HCT116 (cell line): ENCODE results near the gene PAM16. TPM values are rescaled to one million over a fixed set of nuclear protein-coding genes. Genes with fewer than 3 reads are reported as not detected.

ENCODE experiments used
- ATAC-seq: fragments of 200-7000 bp; cut with Tn5 transposase; 2 replicates; pipeline ENCODE4 v1.9.1; 2020; ENCODE audit warnings: mild to moderate bottlenecking, moderate library complexity
- BruUV-seq: library from RNA; stranded (reverse); fragments of 400-500 nt; replicated peaks from 2 replicates; lab custom pipeline; 2021; lab: Mats Ljungman, UMichigan
- CTCF ChIA-PET: fragments of 300-600 bp; sonication (Branson Sonifier 250); formaldehyde crosslinking; loops from one replicate; lab custom pipeline; 2021; ENCODE audit warnings: antibody characterized with exemption; lab: Charles Lee
- POLR2A ChIA-PET: fragments of 300-600, 350-600 bp; sonication (Branson Sonifier 250); formaldehyde crosslinking; loops from one replicate; lab custom pipeline; 2021; ENCODE audit warnings: antibody characterized with exemption; lab: Charles Lee
- RAD21 ChIA-PET, 2 experiments: fragments of 300-600 bp; sonication (Branson Sonifier 250); formaldehyde crosslinking; loops; one replicate each; lab custom pipeline; 2023; ENCODE audit warnings: low total read pairs in 2 of 2; ENCODE audit not compliant: uncharacterized antibody in 2 of 2, unreplicated experiment in 2 of 2, low non-redundant PET in 1 of 2; lab: Charles Lee
- DNase-seq: peaks from one replicate; pipeline ENCODE4 v3.0.0-alpha.2; 2010; ENCODE audit warnings: low read depth, low spot score
- H2AFZ ChIP-seq: fragments of 200-600 bp; shearing (Covaris generic), sonication (generic); 2 replicates; pipeline ENCODE4 v1.6.1; 2017; ENCODE audit warnings: low read depth, mixed run types, mixed read lengths, antibody characterized with exemption, low read length; ENCODE audit not compliant: poor library complexity, severe bottlenecking
- H3K27ac ChIP-seq: 2 replicates; pipeline ENCODE4 v1.5.1; 2012; ENCODE audit warnings: low read depth, low read length
- H3K27me3 ChIP-seq: fragments of 200-600 bp; sonication (generic); 2 replicates; pipeline ENCODE4 v1.6.1; 2016; ENCODE audit warnings: mixed run types, low read length, mixed read lengths; ENCODE audit not compliant: insufficient read depth
- H3K36me3 ChIP-seq, 2 experiments: fragments of 200-500 bp in 1 of 2; fragments of 200-600 bp in 1 of 2; sonication (Bioruptor generic) in 1 of 2; sonication (generic) in 1 of 2; 2 replicates each; pipeline versions ENCODE4 v1.5.1 to v1.6.1; 2014 to 2016; ENCODE audit warnings: low read length in 2 of 2, inconsistent platforms in 1 of 2, mixed read lengths in 1 of 2, mixed run types in 1 of 2; ENCODE audit not compliant: insufficient read depth in 2 of 2, control insufficient read depth in 1 of 2
- H3K4me1 ChIP-seq, 2 experiments: fragments of 200-600 bp in 1 of 2; sonication (generic) in 1 of 2; 2 replicates each; pipeline versions ENCODE4 v1.5.1 to v1.6.1; 2012 to 2017; ENCODE audit warnings: low read length in 2 of 2, inconsistent platforms in 1 of 2, mild to moderate bottlenecking in 1 of 2, mixed read lengths in 1 of 2, mixed run types in 1 of 2, moderate library complexity in 1 of 2; ENCODE audit not compliant: insufficient read depth in 2 of 2, control insufficient read depth in 1 of 2
- H3K4me2 ChIP-seq: fragments of 200-600 bp; sonication (generic); 2 replicates; pipeline ENCODE4 v1.6.1; 2017; ENCODE audit warnings: mixed run types, low read length, mixed read lengths
- H3K4me3 ChIP-seq, 2 experiments: fragments of 200-600 bp in 1 of 2; sonication (generic) in 1 of 2; replicated peaks in 1 of 2; 2 replicates each; pipeline ENCODE4 v1.5.1; 2011 to 2016; ENCODE audit warnings: low read length in 2 of 2, control low read depth in 1 of 2, low read depth in 1 of 2, mild to moderate bottlenecking in 1 of 2, mixed read lengths in 1 of 2, mixed run types in 1 of 2
- H3K79me2 ChIP-seq: fragments of 200-600 bp; sonication (generic); 2 replicates; pipeline ENCODE4 v1.6.1; 2017; ENCODE audit warnings: mild to moderate bottlenecking, mixed run types, low read length, moderate library complexity, mixed read lengths; ENCODE audit not compliant: insufficient read depth
- H3K9ac ChIP-seq: fragments of 200-600 bp; sonication (generic); 2 replicates; pipeline ENCODE4 v1.6.1; 2016; ENCODE audit warnings: low read length, mixed read lengths
- H3K9me2 ChIP-seq: fragments of 200-600 bp; sonication (generic), shearing (Covaris generic); 2 replicates; pipeline ENCODE4 v1.6.1; 2017; ENCODE audit warnings: mixed run types, mild to moderate bottlenecking, moderate library complexity; ENCODE audit not compliant: insufficient read depth
- H3K9me3 ChIP-seq, 2 experiments: fragments of 200-500 bp in 1 of 2; fragments of 200-600 bp in 1 of 2; sonication (Bioruptor generic) in 1 of 2; sonication (generic) in 1 of 2; 2 replicates each; pipeline ENCODE4 v1.6.1; 2014 to 2017; ENCODE audit warnings: low read length in 2 of 2, mixed read lengths in 2 of 2, inconsistent platforms in 1 of 2, low read depth in 1 of 2, mild to moderate bottlenecking in 1 of 2, mixed run types in 1 of 2, moderate library complexity in 1 of 2; ENCODE audit not compliant: control insufficient read depth in 1 of 2, insufficient read depth in 1 of 2
- H4K20me1 ChIP-seq: fragments of 200-600 bp; sonication (generic), shearing (Covaris generic); 2 replicates; pipeline ENCODE4 v1.6.1; 2017; ENCODE audit warnings: mixed run types, mild to moderate bottlenecking, moderate library complexity; ENCODE audit not compliant: insufficient read depth
- CBX3 ChIP-seq: IDR thresholded peaks from 2 replicates; pipeline ENCODE4 v1.6.1; 2012; ENCODE audit warnings: low read depth
- CEBPB ChIP-seq: IDR thresholded peaks from 2 replicates; pipeline ENCODE4 v1.6.1; 2012; ENCODE audit warnings: low read depth
- CTCF ChIP-seq, 3 experiments: fragments of 200-600 bp in 1 of 3; sonication (generic) in 1 of 3; IDR thresholded peaks in 2 of 3; conservative IDR thresholded peaks in 1 of 3; 2 replicates each; pipeline ENCODE4 v1.5.1; 2012 to 2017; ENCODE audit warnings: low read depth in 2 of 3, low read length in 2 of 3, antibody characterized with exemption in 1 of 3, borderline replicate concordance in 1 of 3, control low read depth in 1 of 3, mild to moderate bottlenecking in 1 of 3, mixed read lengths in 1 of 3, mixed run types in 1 of 3, moderate library complexity in 1 of 3; ENCODE audit not compliant: insufficient read depth in 1 of 3
- EGR1 ChIP-seq: IDR thresholded peaks from 2 replicates; pipeline ENCODE4 v1.6.1; 2012; ENCODE audit warnings: low read depth
- EZH2phosphoT487 ChIP-seq: fragments of 200-600 bp; IDR thresholded peaks from 2 replicates; pipeline ENCODE4 v1.6.1; 2018; ENCODE audit warnings: antibody characterized with exemption, borderline replicate concordance
- JUND ChIP-seq: IDR thresholded peaks from 2 replicates; pipeline ENCODE4 v1.6.1; 2012
- POLR2A ChIP-seq: IDR thresholded peaks from 2 replicates; pipeline ENCODE4 v1.7.0; 2011; ENCODE audit warnings: borderline replicate concordance; ENCODE audit not compliant: insufficient read depth, insufficient read length; ENCODE audit errors: extremely low read depth
- POLR2AphosphoS5 ChIP-seq: IDR thresholded peaks from 2 replicates; pipeline ENCODE4 v1.6.1; 2011; ENCODE audit warnings: mild to moderate bottlenecking, low read depth, low read length, moderate library complexity
- SIN3A ChIP-seq: IDR thresholded peaks from 2 replicates; pipeline ENCODE4 v1.6.1; 2012; ENCODE audit warnings: low read depth
- SRF ChIP-seq: IDR thresholded peaks from 2 replicates; pipeline ENCODE4 v1.6.1; 2012; ENCODE audit warnings: low read depth
- ZBTB33 ChIP-seq: IDR thresholded peaks from 2 replicates; pipeline ENCODE4 v1.6.1; 2011; ENCODE audit warnings: mild to moderate bottlenecking, low read length, moderate library complexity; ENCODE audit not compliant: insufficient replicate concordance; ENCODE audit errors: extremely low read depth
- ZNF274 ChIP-seq: fragments of 200-500 bp; sonication (Bioruptor generic); IDR thresholded peaks from 2 replicates; pipeline ENCODE4 v1.6.1; 2014; ENCODE audit warnings: mild to moderate bottlenecking, low read depth, low read length, inconsistent platforms
- intact Hi-C: fragments of 100-400 bp; cut with micrococcal nuclease; formaldehyde crosslinking; loops from 2 replicates; pipeline ENCODE4 v1.10.0; 2022
- total RNA-seq: library from RNA; stranded (reverse); gene quantifications from one replicate; pipeline ENCODE4 v1.2.1, GENCODE V29; 2021; ENCODE audit not compliant: unreplicated experiment
- TF ChIP-seq, protein P1 (sequence below): IDR thresholded peaks from 2 replicates; pipeline ENCODE4 v1.6.1; 2012
- TF ChIP-seq, protein P2 (sequence below): IDR thresholded peaks from 2 replicates; pipeline ENCODE4 v1.6.1; 2012; ENCODE audit warnings: low read depth
- TF ChIP-seq, protein P3 (sequence below): IDR thresholded peaks from 2 replicates; pipeline ENCODE4 v1.6.1; 2012

Gene PAM16
- total RNA-seq, 1 experiment from 2014 or later, result 102 TPM

GRCh38 chr16:4293822-4294457, 57.2 kb downstream of the PAM16 start:
- DNase-seq, result no peak
- ChIA-PET RAD21 (no interaction called here), POLR2A (interaction anchor here (0.9 kb wide), 1 partner anchor 21 kb away, joined by 3 read pairs; the partner anchor contains the start of gene TFAP4), CTCF (interaction anchor here (0.9 to 2.2 kb wide), 4 partner anchors 16 to 311 kb away, joined by 3 to 9 read pairs (median 4); no protein-coding TSS in a partner anchor)
- H3K4me2 ChIP-seq, result peak overlapping the region; percentile 64
- no peak overlapping the region; the same call in 1 of the 2 replicates for H3K27ac ChIP-seq
- no peaks in the 10 kb centered on the region for H3K36me3 ChIP-seq
- H3K27me3 ChIP-seq, result no peaks in the 10 kb centered on the region
- no peak overlapping the region for H2AFZ ChIP-seq
- intact Hi-C loops, result no loop called here
- peaks cover 55 to 74% of the 10 kb centered on the region in 2 experiments for H3K4me1 ChIP-seq
- no peaks in the 10 kb centered on the region for H3K9me2 ChIP-seq
- no peak for TF ChIP-seq CBX3
- TF ChIP-seq POLR2AphosphoS5, result no peak; the same call in 1 of the 2 replicates
- no peak for TF ChIP-seq ZBTB33
- no peak for TF ChIP-seq SRF
- no peak for TF ChIP-seq ZNF274
- no peak for TF ChIP-seq EZH2phosphoT487
- no peak for TF ChIP-seq CTCF (IDR thresholded peaks at IDR 0.05 in 2 of 3, conservative IDR thresholded peaks at IDR 0.05 in 1 of 3; ENCODE audit: borderline replicate concordance in 1 of 3, insufficient read depth in 1 of 3, low read depth in 2 of 3, low read length in 2 of 3)
- TF ChIP-seq, protein P1, sequence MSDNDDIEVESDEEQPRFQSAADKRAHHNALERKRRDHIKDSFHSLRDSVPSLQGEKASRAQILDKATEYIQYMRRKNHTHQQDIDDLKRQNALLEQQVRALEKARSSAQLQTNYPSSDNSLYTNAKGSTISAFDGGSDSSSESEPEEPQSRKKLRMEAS, result no peak
- no peak for TF ChIP-seq POLR2A
- TF ChIP-seq JUND, result no peak
- no peak for TF ChIP-seq EGR1
- TF ChIP-seq CEBPB, result no peak
- TF ChIP-seq, protein P2, sequence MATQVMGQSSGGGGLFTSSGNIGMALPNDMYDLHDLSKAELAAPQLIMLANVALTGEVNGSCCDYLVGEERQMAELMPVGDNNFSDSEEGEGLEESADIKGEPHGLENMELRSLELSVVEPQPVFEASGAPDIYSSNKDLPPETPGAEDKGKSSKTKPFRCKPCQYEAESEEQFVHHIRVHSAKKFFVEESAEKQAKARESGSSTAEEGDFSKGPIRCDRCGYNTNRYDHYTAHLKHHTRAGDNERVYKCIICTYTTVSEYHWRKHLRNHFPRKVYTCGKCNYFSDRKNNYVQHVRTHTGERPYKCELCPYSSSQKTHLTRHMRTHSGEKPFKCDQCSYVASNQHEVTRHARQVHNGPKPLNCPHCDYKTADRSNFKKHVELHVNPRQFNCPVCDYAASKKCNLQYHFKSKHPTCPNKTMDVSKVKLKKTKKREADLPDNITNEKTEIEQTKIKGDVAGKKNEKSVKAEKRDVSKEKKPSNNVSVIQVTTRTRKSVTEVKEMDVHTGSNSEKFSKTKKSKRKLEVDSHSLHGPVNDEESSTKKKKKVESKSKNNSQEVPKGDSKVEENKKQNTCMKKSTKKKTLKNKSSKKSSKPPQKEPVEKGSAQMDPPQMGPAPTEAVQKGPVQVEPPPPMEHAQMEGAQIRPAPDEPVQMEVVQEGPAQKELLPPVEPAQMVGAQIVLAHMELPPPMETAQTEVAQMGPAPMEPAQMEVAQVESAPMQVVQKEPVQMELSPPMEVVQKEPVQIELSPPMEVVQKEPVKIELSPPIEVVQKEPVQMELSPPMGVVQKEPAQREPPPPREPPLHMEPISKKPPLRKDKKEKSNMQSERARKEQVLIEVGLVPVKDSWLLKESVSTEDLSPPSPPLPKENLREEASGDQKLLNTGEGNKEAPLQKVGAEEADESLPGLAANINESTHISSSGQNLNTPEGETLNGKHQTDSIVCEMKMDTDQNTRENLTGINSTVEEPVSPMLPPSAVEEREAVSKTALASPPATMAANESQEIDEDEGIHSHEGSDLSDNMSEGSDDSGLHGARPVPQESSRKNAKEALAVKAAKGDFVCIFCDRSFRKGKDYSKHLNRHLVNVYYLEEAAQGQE, result no peak
- TF ChIP-seq, protein P3, sequence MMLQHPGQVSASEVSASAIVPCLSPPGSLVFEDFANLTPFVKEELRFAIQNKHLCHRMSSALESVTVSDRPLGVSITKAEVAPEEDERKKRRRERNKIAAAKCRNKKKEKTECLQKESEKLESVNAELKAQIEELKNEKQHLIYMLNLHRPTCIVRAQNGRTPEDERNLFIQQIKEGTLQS, result no peak
- no peak for TF ChIP-seq SIN3A
- H3K4me3 ChIP-seq, result no peak overlapping the region
- H3K9me3 ChIP-seq, result no peaks in the 10 kb centered on the region
- H4K20me1 ChIP-seq, result no peaks in the 10 kb centered on the region
- H3K79me2 ChIP-seq, result no peaks in the 10 kb centered on the region
- BruUV-seq, result no TSS peak
- peak overlapping the region; percentile 38; the same call in 1 of the 2 replicates for H3K9ac ChIP-seq
- ATAC-seq, result peak; percentile 43
